Kidney (tissue), 14 donors: Measurements from ENCODE around the gene PRODH2. TPM values are rescaled to one million over a fixed set of nuclear protein-coding genes. Genes with fewer than 3 reads are reported as not detected.

Source experiments
- DNase-seq, 5 donors: peaks; one replicate each; pipeline ENCODE4 v3.0.0-alpha.2; 2013 to 2020
- FAIRE-seq: peaks from 2 replicates; lab custom pipeline; 2012; peaks lifted over from hg19 to GRCh38; lab: Jason Lieb, UNC
- H3K27ac ChIP-seq, 2 donors: one replicate each; pipeline ENCODE4 v1.7.0; 2013; ENCODE audit warnings: low read depth in 2 of 2, low read length in 2 of 2, inconsistent platforms in 1 of 2
- H3K27me3 ChIP-seq: one replicate; pipeline ENCODE4 v1.7.1; 2013; ENCODE audit warnings: low read length, inconsistent platforms; ENCODE audit not compliant: control insufficient read depth, insufficient read depth
- H3K36me3 ChIP-seq, 3 donors: one replicate each; pipeline versions ENCODE4 v1.7.0 to v1.7.1; 2013; ENCODE audit warnings: low read length in 3 of 3, control low read depth in 1 of 3, inconsistent platforms in 1 of 3; ENCODE audit not compliant: insufficient read depth in 3 of 3, control insufficient read depth in 2 of 3
- H3K4me1 ChIP-seq, 3 donors: one replicate each; pipeline versions ENCODE4 v1.7.0 to v1.7.1; 2013; ENCODE audit warnings: low read length in 3 of 3, inconsistent platforms in 1 of 3, low read depth in 1 of 3; ENCODE audit not compliant: control insufficient read depth in 2 of 3, insufficient read depth in 2 of 3
- H3K4me3 ChIP-seq, 3 donors: one replicate each; pipeline versions ENCODE4 v1.7.0 to v1.8.1; 2013; ENCODE audit warnings: low read length in 3 of 3, control low read depth in 1 of 3, inconsistent platforms in 1 of 3
- H3K9ac ChIP-seq, 3 donors: one replicate each; pipeline versions ENCODE4 v1.7.0 to v1.7.1; 2013; ENCODE audit warnings: low read length in 3 of 3, control low read depth in 1 of 3, inconsistent platforms in 1 of 3
- H3K9me3 ChIP-seq, 3 donors: one replicate each; pipeline versions ENCODE4 v1.7.0 to v1.7.1; 2013; ENCODE audit warnings: low read length in 3 of 3, control low read depth in 1 of 3, inconsistent platforms in 1 of 3; ENCODE audit not compliant: control insufficient read depth in 2 of 3, insufficient read depth in 1 of 3
- intact Hi-C: fragments of 100-400 bp; cut with DNase I; formaldehyde crosslinking; loops from one replicate; pipeline ENCODE4 v1.11.1; 2022
- polyA plus RNA-seq: library from polyadenylated mRNA; stranded (reverse); fragments of 350-450 nt; fragmentation: Illumina TruSeq; extraction: RNeasy Lipid Tissue Mini Kit (QIAGEN cat#74804); gene quantifications from one replicate; pipeline ENCODE4 v1.2.3, GENCODE V29; 2014; ENCODE audit warnings: low read depth, low replicate concordance; ENCODE audit not compliant: insufficient read depth
- total RNA-seq: library from RNA; stranded (reverse); fragmentation: NEBNext Ultra II Directional; extraction: Animal tissue kit (Norgen Biotek cat#: 25700); gene quantifications from one replicate; pipeline ENCODE4 v1.2.1, GENCODE V29; 2021
- TF ChIP-seq, protein P1 (sequence below): IDR thresholded peaks from 3 replicates; pipeline ENCODE4 v1.5.1; 2012; ENCODE audit warnings: mild to moderate bottlenecking, moderate library complexity, borderline replicate concordance; ENCODE audit not compliant: insufficient read depth; ENCODE audit errors: extremely low read depth
- donor health status: control.
- donor health status: control.
- donor health status: control.
- donor health status: control.
- donor health status: control.
- donor health status: DM: yes; HTN: yes; CAD: no.
- donor health status: Normal renal cell carcinoma (clear cell type).

The PRODH2 gene
- total and polyA plus RNA-seq, 2 donors from 2014 or later = 9.0 to 409 TPM

DNA sequence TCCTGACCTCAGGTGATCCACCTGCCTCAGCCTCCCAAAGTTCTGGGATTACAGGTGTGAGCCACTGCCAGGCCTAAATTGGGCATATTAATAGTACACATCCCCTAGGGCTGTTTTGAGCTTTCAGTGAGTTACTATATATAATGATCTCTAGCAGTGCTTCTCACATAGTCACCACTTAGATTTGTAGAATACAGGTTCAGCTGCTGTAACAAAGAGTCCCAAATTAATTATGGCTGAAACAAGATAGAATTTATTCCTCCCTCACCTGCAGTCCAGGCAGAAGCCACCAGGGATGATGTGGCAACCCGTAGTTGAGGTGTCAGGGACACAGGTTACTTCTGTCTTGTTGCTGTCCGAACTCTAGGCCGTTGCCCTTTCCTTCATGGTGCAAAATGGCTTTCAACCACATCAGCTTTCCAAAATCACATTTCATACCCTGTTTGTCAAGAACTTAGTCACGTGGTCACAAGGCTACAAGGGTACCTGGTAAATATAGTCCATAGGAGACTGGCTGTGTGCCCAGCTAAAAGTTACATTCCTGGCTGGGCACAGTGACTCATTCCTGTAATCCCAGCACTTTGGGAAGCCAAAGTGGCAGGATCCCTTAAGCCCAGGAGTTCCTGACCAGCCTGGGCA lies 51.8 kb downstream of the PRODH2 start:
- H3K9me3 ChIP-seq = no peaks in the 10 kb centered on the region
- no peak overlapping the region for H3K9ac ChIP-seq
- TF ChIP-seq, protein P1, sequence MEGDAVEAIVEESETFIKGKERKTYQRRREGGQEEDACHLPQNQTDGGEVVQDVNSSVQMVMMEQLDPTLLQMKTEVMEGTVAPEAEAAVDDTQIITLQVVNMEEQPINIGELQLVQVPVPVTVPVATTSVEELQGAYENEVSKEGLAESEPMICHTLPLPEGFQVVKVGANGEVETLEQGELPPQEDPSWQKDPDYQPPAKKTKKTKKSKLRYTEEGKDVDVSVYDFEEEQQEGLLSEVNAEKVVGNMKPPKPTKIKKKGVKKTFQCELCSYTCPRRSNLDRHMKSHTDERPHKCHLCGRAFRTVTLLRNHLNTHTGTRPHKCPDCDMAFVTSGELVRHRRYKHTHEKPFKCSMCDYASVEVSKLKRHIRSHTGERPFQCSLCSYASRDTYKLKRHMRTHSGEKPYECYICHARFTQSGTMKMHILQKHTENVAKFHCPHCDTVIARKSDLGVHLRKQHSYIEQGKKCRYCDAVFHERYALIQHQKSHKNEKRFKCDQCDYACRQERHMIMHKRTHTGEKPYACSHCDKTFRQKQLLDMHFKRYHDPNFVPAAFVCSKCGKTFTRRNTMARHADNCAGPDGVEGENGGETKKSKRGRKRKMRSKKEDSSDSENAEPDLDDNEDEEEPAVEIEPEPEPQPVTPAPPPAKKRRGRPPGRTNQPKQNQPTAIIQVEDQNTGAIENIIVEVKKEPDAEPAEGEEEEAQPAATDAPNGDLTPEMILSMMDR = no peak
- FAIRE-seq (no peak), DNase-seq (no peak)
- intact Hi-C loops = no loop called here
- H3K27ac ChIP-seq = no peak overlapping the region
- no peak overlapping the region for H3K4me3 ChIP-seq
- H3K4me1 ChIP-seq = peaks cover 0 to 8% (median 0%) of the 10 kb centered on the region in 3 donors
- peaks cover 0 to 10% (median 4%) of the 10 kb centered on the region in 3 donors for H3K36me3 ChIP-seq
- H3K27me3 ChIP-seq = no peaks in the 10 kb centered on the region

DNA sequence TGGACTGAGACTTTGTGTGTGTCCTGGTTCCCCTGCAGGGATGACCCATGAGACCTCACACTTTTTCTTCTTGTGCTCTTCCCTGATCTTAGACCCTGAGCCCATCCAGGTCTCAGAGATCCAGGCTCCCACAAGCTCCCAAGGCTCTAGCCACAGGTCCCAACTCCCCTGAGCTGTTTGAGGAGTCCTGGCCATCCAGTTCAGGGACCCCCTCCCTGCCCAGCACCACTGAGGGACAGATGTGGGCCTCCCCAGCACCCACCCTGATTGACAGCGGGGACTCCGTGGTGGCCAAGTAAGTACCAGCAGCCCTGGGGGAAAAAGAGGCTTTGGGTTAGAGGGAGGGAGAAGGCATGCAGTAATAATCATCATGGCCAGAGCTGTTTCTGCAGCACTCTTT lies 52.9 kb downstream of the PRODH2 start:
- no peak overlapping the region for H3K4me3 ChIP-seq
- no peak overlapping the region for H3K27ac ChIP-seq
- no peaks in the 10 kb centered on the region for H3K9me3 ChIP-seq
- DNase-seq = peak in 1 of 5 donors; percentile 42
- H3K9ac ChIP-seq = no peak overlapping the region
- H3K4me1 ChIP-seq = peaks cover 0 to 8% (median 0%) of the 10 kb centered on the region in 3 donors
- H3K36me3 ChIP-seq = peaks cover 0 to 10% (median 4%) of the 10 kb centered on the region in 3 donors
- TF ChIP-seq, protein P1 = no peak
- FAIRE-seq = no peak
- intact Hi-C loops = no loop called here
- no peaks in the 10 kb centered on the region for H3K27me3 ChIP-seq

DNA sequence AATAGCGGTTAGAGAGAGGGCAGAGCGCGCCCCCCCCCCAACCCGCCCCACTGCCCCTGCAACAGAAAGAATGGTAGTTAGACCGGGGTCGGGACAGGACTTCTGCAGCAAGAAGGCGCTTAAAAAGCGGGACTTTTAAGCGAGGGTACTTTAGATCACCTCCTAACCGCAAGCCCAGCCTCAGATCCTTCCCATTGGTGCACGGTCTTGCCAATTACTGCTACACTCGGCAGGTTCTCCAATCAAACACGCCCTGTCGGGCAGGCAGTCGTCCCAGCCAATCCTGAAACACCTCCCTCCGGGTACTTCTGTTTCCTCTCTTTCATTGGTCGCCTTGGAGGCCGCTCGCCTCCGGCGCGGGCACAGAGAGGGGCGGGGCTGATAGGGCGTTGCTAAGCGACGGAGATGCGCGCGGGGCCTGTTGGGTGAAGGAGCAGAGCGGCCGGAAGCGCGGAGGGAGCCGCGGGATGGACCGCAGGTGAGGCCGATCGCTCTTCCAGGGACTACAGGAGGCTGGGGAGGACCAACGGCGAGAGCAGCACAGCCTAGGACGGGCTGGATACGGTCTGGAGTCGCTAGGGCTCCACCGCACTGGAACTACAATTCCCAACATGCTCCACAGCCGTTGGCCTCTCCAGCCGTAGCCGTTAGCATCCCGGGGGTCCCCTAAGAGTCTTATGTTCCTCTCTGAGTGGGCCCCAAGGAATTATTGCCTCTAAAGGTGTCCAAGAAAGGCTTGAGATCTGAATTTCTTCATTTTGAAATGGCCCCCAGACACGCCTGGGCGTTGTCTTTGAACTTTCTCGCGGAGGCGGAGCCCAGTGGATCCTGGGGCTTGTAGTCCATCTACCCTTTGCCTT lies 54.7 kb downstream of the PRODH2 start, which contains the start of gene PROSER3:
PROSER3 (plus strand) TSS at position 428 of the 860 bp plus-strand sequence; CDS start at position 468, 40 bp downstream.
- H3K36me3 ChIP-seq = peaks cover 0 to 21% (median 10%) of the 10 kb centered on the region in 3 donors
- H3K27ac ChIP-seq = peak within 1 kb of the TSS; percentile 88 to 94
- no peaks in the 10 kb centered on the region for H3K27me3 ChIP-seq
- peak; percentile 99 to 100 (median 99) for DNase-seq
- peak within 1 kb of the TSS; percentile 75 to 97 (median 80) for H3K9ac ChIP-seq
- FAIRE-seq = peak; percentile 99
- intact Hi-C loops = no loop called here
- H3K4me1 ChIP-seq = peaks cover 0 to 8% (median 0%) of the 10 kb centered on the region in 3 donors
- no peaks in the 10 kb centered on the region for H3K9me3 ChIP-seq
- peak within 1 kb of the TSS; percentile 87 to 99 (median 93) for H3K4me3 ChIP-seq
- TF ChIP-seq, protein P1 = no peak
